ENCODE data around the gene ABCA8.

The ABCA8 gene

GRCh38 chr17:68910789-68911431 lies 44.3 kb downstream of the ABCA8 start:
- no peak for TF ChIP-seq CTCF (IDR thresholded peaks at IDR 0.05; ENCODE audit: low read depth, low read length, missing control alignments)
- H3K4me3 ChIP-seq (ENCODE audit: low read depth, low read length) = no peak overlapping the region
- no peak for DNase-seq (ENCODE audit: low read depth)
- in situ Hi-C loops (cut with HindIII; ENCODE audit: low sequenced_read_pairs) = no loop called here

GRCh38 chr17:68910251-68910705 lies 44.9 kb downstream of the ABCA8 start:
- TF ChIP-seq CTCF (IDR thresholded peaks at IDR 0.05; ENCODE audit: low read depth, low read length, missing control alignments) = no peak
- no peak for DNase-seq (ENCODE audit: low read depth)
- H3K4me3 ChIP-seq (ENCODE audit: low read depth, low read length) = no peak overlapping the region
- in situ Hi-C loops (cut with HindIII; ENCODE audit: low sequenced_read_pairs) = no loop called here

- no peak overlapping the region for H3K4me3 ChIP-seq (ENCODE audit: low read depth, low read length)
- TF ChIP-seq CTCF (IDR thresholded peaks at IDR 0.05; ENCODE audit: low read depth, low read length, missing control alignments) = no peak
- peak; percentile 74 for DNase-seq (ENCODE audit: low read depth)
- in situ Hi-C loops (cut with HindIII; ENCODE audit: low sequenced_read_pairs) = no loop called here
These were observed 46.1 kb downstream of the ABCA8 start for GRCh38 chr17:68909066-68909465.

GRCh38 chr17:68908045-68908444 lies 47.1 kb downstream of the ABCA8 start:
- H3K4me3 ChIP-seq (ENCODE audit: low read depth, low read length) = no peak overlapping the region
- no peak for TF ChIP-seq CTCF (IDR thresholded peaks at IDR 0.05; ENCODE audit: low read depth, low read length, missing control alignments)
- no peak for DNase-seq (ENCODE audit: low read depth)
- in situ Hi-C loops (cut with HindIII; ENCODE audit: low sequenced_read_pairs) = no loop called here

- TF ChIP-seq CTCF (IDR thresholded peaks at IDR 0.05; ENCODE audit: low read depth, low read length, missing control alignments) = peak; percentile 52
- peak; percentile 26 for DNase-seq (ENCODE audit: low read depth)
- no peak overlapping the region for H3K4me3 ChIP-seq (ENCODE audit: low read depth, low read length)
- in situ Hi-C loops (cut with HindIII; ENCODE audit: low sequenced_read_pairs) = no loop called here
These were observed 48.6 kb downstream of the ABCA8 start for GRCh38 chr17:68906638-68907037.

GRCh38 chr17:68903286-68903685 lies 51.9 kb downstream of the ABCA8 start:
- H3K4me3 ChIP-seq (ENCODE audit: low read depth, low read length) = no peak overlapping the region
- in situ Hi-C loops (cut with HindIII; ENCODE audit: low sequenced_read_pairs) = no loop called here
- TF ChIP-seq CTCF (IDR thresholded peaks at IDR 0.05; ENCODE audit: low read depth, low read length, missing control alignments) = no peak
- DNase-seq (ENCODE audit: low read depth) = no peak
